ENCODE measurements around the gene BUB3. TPM values are rescaled to one million over a fixed set of nuclear protein-coding genes. Genes with fewer than 3 reads are reported as not detected.

Gene BUB3
- total RNA-seq, 2 experiments from 2014 or later, result 254 to 265 TPM

DNA sequence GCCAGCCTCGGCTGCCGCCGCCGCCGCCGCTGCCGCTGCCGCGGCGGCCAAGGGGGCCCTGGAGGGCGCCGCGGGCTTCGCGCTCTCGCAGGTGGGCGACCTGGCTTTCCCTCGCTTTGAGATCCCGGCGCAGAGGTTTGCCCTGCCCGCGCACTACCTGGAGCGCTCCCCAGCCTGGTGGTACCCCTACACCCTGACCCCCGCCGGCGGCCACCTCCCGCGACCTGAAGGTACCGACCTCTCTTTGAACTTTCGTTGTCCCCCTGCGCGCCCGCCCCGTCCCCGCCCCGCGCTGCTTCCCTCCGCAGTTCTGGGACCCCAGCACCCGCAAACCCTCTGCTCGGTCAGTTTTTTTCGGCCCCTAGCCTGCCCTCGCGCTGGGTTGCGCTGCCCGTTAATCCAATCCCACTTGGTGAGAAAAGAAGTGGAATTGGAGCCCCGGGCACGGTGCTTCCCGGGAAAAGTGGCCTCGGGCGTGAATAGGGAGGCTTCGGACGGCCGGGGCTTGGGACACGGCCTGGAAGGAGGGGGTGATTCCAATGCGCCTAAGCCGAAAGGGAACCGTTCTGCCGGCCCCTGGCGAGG, 17.9 kb upstream of the BUB3 start:
- Mint-ChIP-seq H3K27me3 (peaks cover 81% of the 10 kb centered on the region), H3K4me3 (peak overlapping the region; percentile 55), H3K4me1 (peaks cover 26% of the 10 kb centered on the region), H3K27ac (no peak overlapping the region), H3K36me3 (no peaks in the 10 kb centered on the region), H3K9me3 (no peaks in the 10 kb centered on the region)
- ATAC-seq (ENCODE audit: low read depth), result no peak
- POLR2A ChIA-PET, result interaction anchor here (1.0 kb wide), 1 partner anchor 14 kb away, joined by 3 read pairs; no protein-coding TSS in a partner anchor
- no peak for DNase-seq

DNA sequence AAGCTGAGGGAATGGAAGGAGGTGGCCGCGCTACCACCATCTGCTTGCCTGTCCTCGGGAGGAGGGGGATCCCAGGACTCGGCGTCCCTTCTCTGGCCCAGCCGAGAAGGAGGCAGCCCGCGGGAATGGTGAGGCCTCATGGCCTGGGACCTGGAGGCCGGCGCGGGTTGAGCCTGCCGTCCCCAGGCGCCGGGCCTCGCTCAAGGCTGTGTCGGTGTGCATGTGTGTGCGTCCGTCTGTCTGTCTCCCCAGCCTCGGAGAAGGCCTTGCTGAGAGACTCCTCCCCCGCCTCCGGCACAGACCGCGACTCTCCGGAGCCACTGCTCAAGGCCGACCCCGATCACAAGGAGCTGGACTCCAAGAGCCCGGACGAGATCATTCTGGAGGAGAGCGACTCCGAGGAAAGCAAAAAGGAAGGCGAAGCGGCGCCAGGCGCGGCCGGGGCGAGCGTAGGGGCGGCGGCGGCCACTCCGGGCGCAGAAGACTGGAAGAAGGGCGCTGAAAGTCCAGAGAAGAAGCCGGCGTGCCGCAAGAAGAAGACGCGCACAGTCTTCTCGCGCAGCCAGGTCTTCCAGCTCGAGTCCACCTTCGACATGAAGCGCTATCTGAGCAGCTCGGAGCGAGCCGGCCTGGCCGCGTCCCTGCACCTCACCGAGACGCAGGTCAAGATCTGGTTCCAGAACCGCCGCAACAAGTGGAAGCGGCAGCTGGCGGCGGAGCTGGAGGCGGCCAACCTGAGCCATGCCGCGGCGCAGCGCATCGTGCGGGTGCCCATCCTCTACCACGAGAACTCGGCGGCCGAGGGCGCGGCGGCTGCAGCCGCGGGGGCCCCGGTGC, 17.2 kb upstream of the BUB3 start:
- H3K27me3 Mint-ChIP-seq, result peaks cover 81% of the 10 kb centered on the region
- H3K4me3 Mint-ChIP-seq, result peak overlapping the region; percentile 68
- peaks cover 28% of the 10 kb centered on the region for H3K4me1 Mint-ChIP-seq
- no peaks in the 10 kb centered on the region for H3K9me3 Mint-ChIP-seq
- peak overlapping the region; percentile 78 for H3K27ac Mint-ChIP-seq
- POLR2A ChIA-PET, result interaction anchor here (1.0 kb wide), 1 partner anchor 13 kb away, joined by 3 read pairs; no protein-coding TSS in a partner anchor
- no peak for ATAC-seq (ENCODE audit: low read depth)
- H3K36me3 Mint-ChIP-seq, result no peaks in the 10 kb centered on the region
- DNase-seq, result peak; percentile 64

DNA sequence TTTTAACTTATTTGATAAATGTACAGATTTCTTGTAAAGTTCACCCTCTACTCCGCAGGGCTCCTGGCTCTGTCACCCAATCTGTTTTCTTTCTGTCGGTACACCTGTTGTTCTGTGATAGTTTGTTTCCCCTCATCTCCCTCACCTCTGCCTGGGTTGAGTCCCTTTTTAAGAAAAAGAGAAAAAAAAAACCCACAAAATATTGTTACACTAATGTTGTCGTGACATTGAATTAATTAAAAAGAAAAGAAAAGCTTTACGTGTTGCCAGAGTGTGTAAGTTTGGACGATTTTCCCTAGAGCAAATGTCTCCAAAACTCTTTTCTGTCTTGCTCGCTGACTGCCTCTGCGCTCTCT, 15.1 kb upstream of the BUB3 start:
- Mint-ChIP-seq H3K4me3 (no peak overlapping the region), H3K27me3 (peaks cover 80% of the 10 kb centered on the region), H3K9me3 (no peaks in the 10 kb centered on the region), H3K4me1 (peaks cover 25% of the 10 kb centered on the region), H3K27ac (no peak overlapping the region), H3K36me3 (no peaks in the 10 kb centered on the region)
- DNase-seq (no peak), ATAC-seq (ENCODE audit: low read depth) (no peak)
- POLR2A ChIA-PET, result interaction anchor here (1.7 kb wide), 1 partner anchor 11 kb away, joined by 9 read pairs; no protein-coding TSS in a partner anchor

DNA sequence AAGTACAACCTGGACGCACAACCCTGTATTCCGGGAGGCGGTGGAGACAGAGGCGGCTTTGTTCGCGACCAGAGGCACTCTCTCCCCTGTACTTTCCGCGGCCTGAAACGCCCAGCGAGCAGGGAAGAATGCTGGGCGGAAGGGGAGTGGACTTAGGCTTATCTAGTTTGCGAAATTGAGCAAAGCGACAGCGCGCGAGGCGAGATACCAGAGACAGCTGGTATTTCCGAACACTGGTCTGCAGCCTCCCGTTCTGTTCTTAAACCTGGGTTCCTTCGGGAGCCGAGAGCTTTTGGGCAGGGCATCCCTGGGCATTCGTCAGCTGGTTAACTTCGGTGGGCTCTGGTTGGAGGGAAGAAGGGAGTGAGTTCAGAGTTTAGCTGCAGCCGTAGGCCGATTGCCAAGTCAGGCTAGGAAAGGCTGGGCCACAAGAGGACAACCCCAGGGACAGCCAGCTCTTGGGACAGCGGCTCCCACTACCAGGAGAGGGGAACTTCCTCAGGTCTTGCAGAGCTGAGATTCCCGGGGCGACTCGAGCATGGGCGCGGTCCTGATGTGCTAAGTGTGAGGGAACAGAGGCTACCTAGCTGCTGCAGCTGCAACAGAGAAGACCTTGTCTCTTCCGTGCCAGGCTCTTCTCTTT, 14.6 kb upstream of the BUB3 start:
- peaks cover 26% of the 10 kb centered on the region for H3K4me1 Mint-ChIP-seq
- no peaks in the 10 kb centered on the region for H3K9me3 Mint-ChIP-seq
- H3K4me3 Mint-ChIP-seq, result peak overlapping the region; percentile 20
- POLR2A ChIA-PET, result interaction anchor here (1.7 kb wide), 1 partner anchor 11 kb away, joined by 9 read pairs; no protein-coding TSS in a partner anchor
- DNase-seq, result no peak
- ATAC-seq (ENCODE audit: low read depth), result no peak
- peaks cover 80% of the 10 kb centered on the region for H3K27me3 Mint-ChIP-seq
- no peak overlapping the region for H3K27ac Mint-ChIP-seq
- H3K36me3 Mint-ChIP-seq, result no peaks in the 10 kb centered on the region

DNA sequence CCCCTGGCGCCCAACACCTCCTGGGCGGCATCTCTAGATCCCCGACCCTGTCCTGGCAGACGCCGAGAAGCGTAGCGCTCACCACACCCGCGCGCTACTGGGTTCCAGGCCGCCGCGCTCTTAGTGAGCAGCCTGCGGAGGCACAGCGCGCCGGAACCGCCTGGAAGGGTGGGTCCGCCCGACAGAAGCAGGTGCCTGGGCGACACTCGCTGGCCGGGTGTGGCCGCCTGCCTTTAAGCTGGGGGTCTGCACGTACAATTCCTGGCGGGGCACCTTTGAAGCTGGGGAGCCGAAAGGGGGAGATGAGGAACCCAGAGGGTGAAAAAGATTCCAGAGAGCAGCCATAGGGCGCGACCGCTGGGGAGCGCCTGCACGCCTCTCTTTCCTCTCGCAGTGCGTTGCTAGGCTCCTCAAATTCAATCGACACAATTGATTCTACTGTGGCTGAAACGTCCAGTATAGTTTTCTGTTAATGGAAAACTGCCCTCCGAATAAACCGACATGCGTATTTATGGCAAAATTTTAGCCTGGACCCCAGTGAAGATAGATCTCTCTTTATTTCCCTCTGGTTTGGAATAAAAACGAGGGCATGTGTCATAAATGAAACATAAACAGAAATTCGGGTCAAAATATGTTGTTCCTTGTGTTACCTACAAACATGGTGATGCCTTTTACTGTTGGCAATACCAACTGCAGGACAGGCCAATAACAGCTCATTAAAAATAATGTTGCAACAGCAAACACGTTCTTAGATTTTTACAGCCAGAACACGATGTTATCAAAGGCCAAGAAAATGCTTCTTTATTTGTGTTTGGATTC, 13.8 kb upstream of the BUB3 start:
- Mint-ChIP-seq H3K36me3 (no peaks in the 10 kb centered on the region), H3K4me1 (peaks cover 30% of the 10 kb centered on the region), H3K4me3 (peak overlapping the region; percentile 33), H3K27me3 (peaks cover 85% of the 10 kb centered on the region), H3K27ac (no peak overlapping the region), H3K9me3 (no peaks in the 10 kb centered on the region)
- POLR2A ChIA-PET, result interaction anchor here (1.2 to 1.7 kb wide), 2 partner anchors 10 kb away, joined by 3 to 9 read pairs; no protein-coding TSS in a partner anchor
- ATAC-seq (ENCODE audit: low read depth) (no peak), DNase-seq (peak; percentile 49)

DNA sequence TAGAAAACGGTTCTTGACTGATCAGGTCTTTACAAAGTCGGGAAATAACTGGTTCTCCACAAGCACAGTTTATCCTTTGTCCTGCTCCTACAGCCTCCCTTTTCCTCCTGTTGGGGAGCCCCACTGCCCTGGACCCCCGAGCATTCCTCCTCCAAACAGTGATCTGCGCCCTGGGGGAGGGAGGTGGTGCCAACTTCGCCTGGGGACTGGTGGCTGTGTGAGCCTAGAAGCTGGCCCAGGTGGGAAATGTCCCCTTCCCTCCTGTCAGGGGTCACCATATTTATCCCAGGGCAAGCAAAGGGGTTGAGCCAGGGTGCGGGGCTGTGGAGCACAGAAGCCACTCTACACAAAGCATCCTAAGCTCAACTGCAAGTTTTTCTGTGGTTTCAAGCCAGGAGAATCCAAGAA, 13.2 kb upstream of the BUB3 start:
- H3K4me3 Mint-ChIP-seq, result no peak overlapping the region

DNA sequence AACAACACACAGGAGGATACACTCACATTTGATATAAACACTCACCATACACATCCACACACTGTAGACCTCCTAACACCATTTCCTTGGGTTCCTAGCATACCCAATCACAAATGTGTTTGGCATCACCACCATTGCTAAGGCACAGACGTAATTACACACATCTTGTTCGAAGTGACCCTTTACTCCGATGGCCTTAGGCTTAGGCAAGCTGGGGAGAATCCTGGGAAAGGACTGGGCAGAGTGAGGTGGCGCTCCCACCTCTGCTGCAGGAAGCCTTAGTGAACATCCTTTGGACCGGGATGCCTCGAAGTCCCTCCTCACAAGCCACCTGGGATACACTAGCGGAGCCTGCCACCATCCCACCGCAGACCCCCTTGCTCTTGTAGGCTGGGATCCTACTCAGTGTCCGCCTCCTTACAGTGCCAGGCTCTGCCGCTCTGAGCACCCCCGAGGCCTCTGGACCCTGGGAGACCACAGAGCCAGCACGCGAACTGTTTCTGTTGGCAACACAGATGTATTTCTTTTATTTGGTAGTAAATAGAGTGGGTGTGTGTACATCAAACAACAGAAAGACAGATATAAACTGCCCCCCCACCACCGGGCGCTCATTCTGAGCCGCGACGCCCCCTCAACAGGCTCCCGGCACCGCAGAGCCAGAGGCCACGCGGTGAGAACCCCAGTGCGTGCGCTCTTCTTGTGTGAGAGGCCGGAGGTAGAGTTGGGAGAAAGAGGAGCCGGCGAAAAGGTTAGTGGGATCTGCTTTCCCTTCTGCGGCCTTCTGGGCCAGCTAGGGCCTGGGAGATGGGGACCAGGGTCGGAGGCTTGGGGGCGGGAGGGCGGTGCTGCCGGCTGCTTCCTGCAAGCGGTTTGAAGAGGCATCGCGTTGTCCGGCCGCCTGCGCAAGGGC, 12.2 kb upstream of the BUB3 start:
- POLR2A ChIA-PET, result interaction anchor here (1.2 kb wide), 1 partner anchor 8 kb away, joined by 3 read pairs; no protein-coding TSS in a partner anchor
- DNase-seq, result no peak
- H3K27me3 Mint-ChIP-seq, result peaks cover 93% of the 10 kb centered on the region
- H3K4me1 Mint-ChIP-seq, result peaks cover 36% of the 10 kb centered on the region
- no peak overlapping the region for H3K4me3 Mint-ChIP-seq
- no peak overlapping the region for H3K27ac Mint-ChIP-seq
- H3K36me3 Mint-ChIP-seq, result peaks cover 2% of the 10 kb centered on the region
- no peaks in the 10 kb centered on the region for H3K9me3 Mint-ChIP-seq
- no peak for ATAC-seq (ENCODE audit: low read depth)

More for the DNA sequence above, 13.2 kb upstream of the BUB3 start:
- POLR2A ChIA-PET, result interaction anchor here (1.2 kb wide), 1 partner anchor 10 kb away, joined by 3 read pairs; no protein-coding TSS in a partner anchor
- Mint-ChIP-seq H3K9me3 (no peaks in the 10 kb centered on the region), H3K27ac (no peak overlapping the region), H3K36me3 (peaks cover 2% of the 10 kb centered on the region), H3K4me1 (peaks cover 33% of the 10 kb centered on the region), H3K27me3 (peaks cover 91% of the 10 kb centered on the region)
- ATAC-seq (ENCODE audit: low read depth) (no peak), DNase-seq (no peak)

DNA sequence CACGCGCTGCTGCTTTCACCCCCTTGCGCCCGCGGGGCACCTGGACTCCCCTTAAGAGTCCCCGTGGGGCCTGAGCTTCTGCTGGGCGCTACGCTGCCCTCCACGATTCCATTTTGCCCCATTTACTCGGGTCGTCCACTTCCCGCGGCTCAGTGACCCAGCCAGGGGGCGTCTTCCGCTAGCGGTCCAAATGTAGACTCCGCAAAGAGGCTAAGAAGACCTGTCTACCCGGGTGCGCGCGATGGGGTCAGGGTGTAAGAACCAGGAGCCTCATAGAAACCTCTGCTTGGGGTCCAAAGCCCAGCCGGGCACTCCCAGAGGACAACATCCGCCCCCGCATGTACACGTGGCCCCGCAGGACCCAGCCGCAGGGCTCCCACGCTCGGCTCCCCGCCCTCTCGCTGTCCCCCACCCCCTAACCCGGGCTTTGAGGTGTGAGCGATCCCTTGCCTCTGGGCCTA, 11.5 kb upstream of the BUB3 start:
- POLR2A ChIA-PET, result no interaction called here
- Mint-ChIP-seq H3K36me3 (peaks cover 2% of the 10 kb centered on the region), H3K27ac (no peak overlapping the region), H3K4me3 (peak overlapping the region; percentile 37), H3K27me3 (peaks cover 93% of the 10 kb centered on the region), H3K9me3 (no peaks in the 10 kb centered on the region), H3K4me1 (peaks cover 36% of the 10 kb centered on the region)
- ATAC-seq (ENCODE audit: low read depth), result no peak
- no peak for DNase-seq

DNA sequence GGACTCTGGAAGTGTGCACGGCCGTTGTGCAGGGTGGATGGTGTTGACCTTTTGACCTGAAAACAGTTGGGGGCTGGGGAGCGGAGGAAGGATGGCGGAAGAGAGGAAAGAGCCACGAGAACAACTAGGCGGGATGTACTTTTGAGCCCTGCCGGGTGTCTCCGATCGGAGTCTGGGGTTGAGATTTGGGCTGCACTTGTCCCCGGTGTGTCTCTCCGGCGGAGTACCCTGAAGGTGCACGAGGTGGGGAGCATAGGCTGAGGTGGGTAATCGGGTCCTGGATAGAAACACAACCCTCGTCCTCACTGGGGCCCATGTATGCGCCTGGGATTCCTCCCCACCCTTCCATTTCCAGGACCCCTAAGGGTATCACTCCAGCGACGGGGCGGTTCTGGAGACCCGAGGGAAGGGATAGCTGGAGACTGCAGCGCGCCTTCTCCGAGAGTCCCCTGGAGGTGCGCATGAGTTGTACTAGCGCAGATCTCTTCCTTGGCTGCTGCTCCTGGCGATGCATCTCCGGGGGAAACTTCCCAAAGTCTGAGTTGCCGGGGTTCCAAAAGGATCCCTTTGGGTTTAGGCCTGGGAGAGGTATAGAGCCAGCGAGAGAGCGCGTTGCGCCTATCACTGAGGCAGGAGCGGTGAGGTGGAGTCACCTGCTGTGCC, 10.9 kb upstream of the BUB3 start:
- no peak for DNase-seq
- H3K27ac Mint-ChIP-seq, result peak overlapping the region; percentile 30
- H3K36me3 Mint-ChIP-seq, result peaks cover 2% of the 10 kb centered on the region
- POLR2A ChIA-PET, result interaction anchor here (3.2 kb wide), 1 partner anchor 11 kb away, joined by 15 read pairs; the partner anchor contains the start of gene BUB3
- ATAC-seq (ENCODE audit: low read depth), result no peak
- H3K4me3 Mint-ChIP-seq, result peak overlapping the region; percentile 37
- peaks cover 36% of the 10 kb centered on the region for H3K4me1 Mint-ChIP-seq
- no peaks in the 10 kb centered on the region for H3K9me3 Mint-ChIP-seq
- peaks cover 87% of the 10 kb centered on the region for H3K27me3 Mint-ChIP-seq

DNA sequence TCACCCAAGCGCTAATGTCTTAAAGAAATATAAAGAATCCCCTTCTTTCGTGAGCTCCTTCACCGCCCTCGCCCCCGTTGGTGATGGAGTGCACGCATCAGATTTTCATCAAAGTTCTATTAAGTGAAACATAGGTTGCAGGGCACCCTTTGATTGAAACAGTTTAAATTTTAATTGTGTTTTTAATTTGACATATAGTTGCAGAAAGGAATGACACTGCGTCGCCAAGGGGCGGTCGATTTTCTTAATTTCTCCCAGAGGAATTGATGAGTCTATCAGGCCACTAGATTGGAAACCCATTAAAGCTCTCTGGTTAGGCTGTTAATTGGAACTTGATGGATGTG, 10.4 kb upstream of the BUB3 start:
- peaks cover 34% of the 10 kb centered on the region for H3K4me1 Mint-ChIP-seq
- POLR2A ChIA-PET, result interaction anchor here (3.2 kb wide), 1 partner anchor 10 kb away, joined by 15 read pairs; the partner anchor contains the start of gene BUB3

DNA sequence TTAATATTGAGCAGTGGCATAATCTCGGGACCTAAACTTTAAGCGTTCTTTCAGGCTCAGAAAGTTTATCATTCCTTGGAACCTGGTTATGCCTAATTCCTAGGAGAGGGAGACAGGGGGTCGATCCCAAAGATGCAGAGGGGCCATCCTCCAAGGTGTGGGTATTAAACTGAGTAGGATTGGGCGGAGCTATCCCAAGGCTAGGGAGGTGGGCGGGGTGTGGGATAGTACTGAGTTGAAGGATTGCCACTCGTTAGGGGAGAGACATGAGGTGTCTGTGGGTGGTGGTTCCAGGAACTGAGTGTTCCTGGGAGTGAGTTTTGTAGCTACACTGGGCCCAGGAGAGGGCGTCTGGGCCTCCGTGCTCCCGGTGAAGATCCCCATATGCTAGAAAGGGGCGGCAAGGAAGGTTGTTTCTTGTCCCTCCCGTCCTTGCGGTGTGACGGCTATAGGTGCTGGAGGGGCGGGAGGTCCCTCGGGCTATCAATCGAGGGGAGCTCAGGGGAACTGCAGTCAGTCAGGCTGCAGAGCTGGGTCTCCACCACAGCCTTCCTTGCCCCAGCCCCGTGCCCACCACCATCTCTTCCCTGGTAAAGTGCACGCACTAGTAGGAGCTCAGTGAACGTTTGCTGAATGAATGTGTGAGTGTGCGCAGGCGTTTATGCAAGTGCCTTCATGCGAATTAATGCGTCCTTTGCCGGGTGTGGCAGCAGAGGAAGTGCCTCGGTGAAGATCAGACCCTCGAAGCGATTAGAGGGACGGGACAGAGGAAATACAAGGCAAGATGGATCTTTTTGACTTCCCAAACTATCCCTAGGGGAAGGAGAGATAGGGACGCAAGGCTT, 9.3 kb upstream of the BUB3 start:
- peaks cover 2% of the 10 kb centered on the region for H3K36me3 Mint-ChIP-seq
- peak; percentile 44 for DNase-seq
- POLR2A ChIA-PET, result interaction anchor here (1.2 to 3.2 kb wide), 2 partner anchors 9 to 11 kb away, joined by 4 to 15 read pairs; partner anchors contain the start of gene BUB3
- H3K4me1 Mint-ChIP-seq, result peaks cover 36% of the 10 kb centered on the region
- no peak overlapping the region for H3K27ac Mint-ChIP-seq
- H3K27me3 Mint-ChIP-seq, result peaks cover 82% of the 10 kb centered on the region
- peak overlapping the region; percentile 47 for H3K4me3 Mint-ChIP-seq
- H3K9me3 Mint-ChIP-seq, result no peaks in the 10 kb centered on the region
- no peak for ATAC-seq (ENCODE audit: low read depth)

More for the DNA sequence above, 10.4 kb upstream of the BUB3 start:
- Mint-ChIP-seq H3K9me3 (no peaks in the 10 kb centered on the region), H3K4me3 (no peak overlapping the region), H3K27me3 (peaks cover 84% of the 10 kb centered on the region), H3K36me3 (peaks cover 2% of the 10 kb centered on the region), H3K27ac (no peak overlapping the region)
- ATAC-seq (ENCODE audit: low read depth), result no peak
- DNase-seq, result no peak

Data from activated naive CD8-positive, alpha-beta T cell treated with anti-CD3 and anti-CD28 coated beads, Interleukin-2, amount 10 ng/mL, durations not matched to agents 7 days and 5 days (primary cell).